ENCODE measurements around the gene RERGL.
"Not testable (repeated sequence)": the region's sequence is repeated elsewhere in the genome, so short reads cannot be mapped to it uniquely, and the experiment has no call there.

The RERGL gene, protein sequence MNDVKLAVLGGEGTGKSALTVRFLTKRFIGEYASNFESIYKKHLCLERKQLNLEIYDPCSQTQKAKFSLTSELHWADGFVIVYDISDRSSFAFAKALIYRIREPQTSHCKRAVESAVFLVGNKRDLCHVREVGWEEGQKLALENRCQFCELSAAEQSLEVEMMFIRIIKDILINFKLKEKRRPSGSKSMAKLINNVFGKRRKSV

GRCh38 chr12:18090093-18090492 is at the start of gene RERGL:
TSS of gene RERGL (minus strand) at chr12:18090193. CDS start at chr12:18090140, 53 bp downstream.
- DNase-seq = no peak

DNA sequence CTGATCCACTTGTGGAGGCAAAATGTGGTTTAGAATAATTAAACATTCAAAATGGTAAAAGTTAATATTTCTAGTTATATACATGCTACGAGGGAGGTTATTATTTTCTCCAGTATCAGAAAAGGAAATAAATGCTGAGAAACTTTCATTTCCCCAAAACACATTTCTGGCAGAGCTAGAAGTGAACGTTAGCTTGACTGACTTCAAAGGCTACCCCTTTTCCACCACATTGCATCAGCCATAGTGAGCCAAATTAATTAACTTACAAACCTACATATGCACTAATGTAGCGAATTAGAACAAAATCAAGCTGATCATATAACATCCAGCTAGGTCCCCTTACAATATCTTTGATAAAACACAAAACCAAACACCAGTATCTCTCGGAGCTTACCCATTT is 49.3 kb upstream of the RERGL start:
- no peak for DNase-seq

- no peak for DNase-seq
These were observed 45.5 kb upstream of the RERGL start for GRCh38 chr12:18135509-18135908.

- DNase-seq = no peak
These were observed 45.1 kb upstream of the RERGL start for GRCh38 chr12:18135086-18135485.

GRCh38 chr12:18130851-18131250 is 40.9 kb upstream of the RERGL start:
- no peak for DNase-seq

DNA sequence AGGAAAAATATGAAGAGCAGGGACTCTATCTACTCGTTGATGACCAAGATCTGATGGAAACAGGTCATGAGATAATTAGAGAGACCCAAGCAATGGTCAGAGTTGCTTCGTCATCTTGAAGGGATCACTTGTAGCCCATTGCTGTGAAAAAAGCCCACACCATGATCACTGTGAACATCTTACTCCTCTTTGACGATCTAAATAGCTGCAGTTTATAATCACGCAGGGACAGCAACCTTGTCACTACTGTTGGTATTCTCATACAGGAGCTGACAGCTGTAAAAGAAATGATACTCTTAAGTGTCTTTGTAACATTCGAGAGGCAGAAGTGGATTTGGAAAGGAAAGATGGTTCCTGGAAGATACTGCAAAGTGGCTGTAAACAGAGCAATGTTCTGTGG is 33.7 kb upstream of the RERGL start:
- no peak for DNase-seq

GRCh38 chr12:18120899-18121298 is 30.9 kb upstream of the RERGL start:
- DNase-seq = no peak

GRCh38 chr12:18108611-18109010 is 18.6 kb upstream of the RERGL start:
- DNase-seq = no peak

GRCh38 chr12:18103624-18104023 is 13.6 kb upstream of the RERGL start:
- DNase-seq = no peak

GRCh38 chr12:18101043-18101442 is 11.1 kb upstream of the RERGL start:
- DNase-seq = no peak

DNA sequence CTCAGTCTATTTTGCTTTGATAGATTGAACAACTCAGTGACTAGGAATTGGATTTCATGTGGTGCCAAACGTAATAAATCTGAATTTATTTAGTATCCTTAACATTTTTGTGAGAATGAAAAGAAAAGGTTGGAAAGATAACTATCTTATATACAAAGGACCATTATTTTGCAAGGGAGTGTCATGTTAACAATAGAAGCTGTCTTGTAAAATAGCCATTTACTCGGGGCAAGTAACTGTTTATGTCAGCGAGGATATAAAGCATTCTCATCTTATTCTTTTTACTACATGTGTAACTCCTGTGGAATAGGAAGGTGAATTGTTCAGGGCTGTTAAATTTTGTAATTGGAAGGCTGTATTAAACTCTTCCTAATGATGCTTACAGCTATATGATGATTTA is 5.9 kb downstream of the RERGL start:
- no peak for DNase-seq

GRCh38 chr12:18079541-18080246 is 10.3 kb downstream of the RERGL start:
- no peak for DNase-seq

DNA sequence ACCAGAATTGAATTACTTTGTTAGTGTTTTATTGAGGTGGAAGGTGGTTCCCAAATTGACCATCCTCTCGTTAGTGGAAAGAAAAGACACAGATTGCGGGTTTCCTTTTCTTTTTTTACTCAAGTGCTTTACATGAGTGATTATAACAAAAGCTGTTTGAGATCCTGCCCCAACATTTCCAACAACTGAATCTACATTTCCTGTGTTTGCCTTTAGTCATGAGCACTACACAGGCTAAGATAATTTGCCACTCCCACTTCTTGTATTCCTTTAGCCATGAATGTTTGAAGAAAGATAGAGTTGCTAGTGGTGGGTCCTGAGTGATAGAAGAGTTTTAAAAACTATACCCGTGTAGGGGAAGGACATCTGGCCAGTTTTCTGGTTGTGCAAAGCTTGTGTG is 16.0 kb downstream of the RERGL start:
- DNase-seq = no peak

DNA sequence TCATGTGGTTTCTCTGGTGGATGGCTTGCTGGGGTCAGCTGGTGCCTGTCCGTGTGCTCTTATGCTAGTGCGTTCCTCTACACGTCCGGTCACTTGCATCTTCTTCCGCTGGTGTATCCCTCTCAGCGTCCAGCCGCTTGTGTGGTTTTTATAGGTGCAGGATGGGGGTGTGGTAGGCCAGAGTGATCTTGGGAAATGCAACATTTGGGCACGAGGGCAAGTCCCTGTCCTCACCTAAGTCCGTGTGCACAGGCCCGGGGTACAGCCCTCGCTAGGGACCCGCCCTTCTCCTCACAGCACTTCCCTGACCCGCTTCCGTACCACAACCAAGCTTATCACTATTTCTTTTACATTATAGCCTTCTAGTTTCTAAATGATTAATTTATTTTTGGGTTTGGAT is 17.3 kb downstream of the RERGL start:
- DNase-seq = no peak

DNA sequence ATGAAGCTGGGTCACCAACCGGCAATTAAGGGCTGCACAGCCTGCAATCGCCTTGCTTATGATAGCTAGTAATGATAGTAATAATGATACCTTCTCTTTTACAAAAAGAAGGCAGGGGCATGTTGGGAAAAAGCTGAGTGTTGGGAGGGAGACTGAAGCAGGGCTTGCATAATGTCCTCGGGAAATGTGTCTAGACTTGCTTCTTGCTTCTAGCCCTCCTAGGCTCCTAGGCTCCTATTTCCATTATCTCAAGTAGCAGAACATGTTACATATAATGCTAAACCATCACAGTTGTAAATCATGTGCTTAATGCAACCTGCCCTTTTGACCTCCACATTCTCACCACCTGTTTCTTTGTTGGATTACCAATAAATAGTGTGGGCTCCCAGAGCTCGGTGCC is 18.7 kb downstream of the RERGL start:
- no peak for DNase-seq

- no peak for DNase-seq
These were observed 21.6 kb downstream of the RERGL start for GRCh38 chr12:18068355-18068754.

GRCh38 chr12:18066666-18067065 is 23.3 kb downstream of the RERGL start:
- DNase-seq = no peak

DNA sequence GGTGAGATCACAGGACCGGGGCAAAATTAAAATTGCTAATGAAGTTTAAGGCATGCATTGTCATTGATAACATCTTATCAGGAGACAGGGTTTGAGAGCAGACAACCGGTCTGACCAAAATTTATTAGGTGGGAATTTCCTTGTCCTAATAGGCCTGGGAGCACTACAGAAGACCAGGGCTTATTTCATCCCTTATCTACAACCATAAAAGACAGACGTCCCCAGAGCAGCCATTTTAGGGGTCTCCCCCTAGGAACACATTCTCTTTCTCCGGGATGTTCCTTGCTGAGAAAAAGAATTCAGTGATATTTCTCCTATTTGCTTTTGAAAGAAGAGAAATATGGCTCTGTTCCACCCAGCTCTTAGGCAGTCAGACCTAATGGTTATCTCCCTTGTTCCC is 27.1 kb downstream of the RERGL start:
- not testable (repeated sequence) for DNase-seq

DNA sequence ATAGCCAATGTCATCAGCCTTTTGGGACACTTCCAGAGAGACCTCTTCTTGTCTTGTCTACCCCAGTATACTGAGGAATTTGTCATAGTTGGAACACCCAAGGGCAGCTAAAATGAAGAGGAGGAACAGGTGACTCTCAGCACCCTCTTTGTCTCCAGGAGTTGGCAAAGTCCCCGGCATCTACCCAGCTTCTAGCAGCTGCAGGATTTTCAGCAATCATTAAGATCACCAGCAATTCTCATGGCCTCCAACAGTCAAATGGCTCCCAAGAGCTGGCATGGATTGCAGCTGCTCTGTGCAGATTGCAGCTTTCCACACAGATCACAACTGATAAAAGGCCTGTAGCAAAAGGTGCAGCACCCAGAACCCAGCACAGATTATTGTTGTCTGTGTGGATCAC is 32.9 kb downstream of the RERGL start:
- no peak for DNase-seq

GRCh38 chr12:18054925-18055619 is 34.9 kb downstream of the RERGL start:
- no peak for DNase-seq

DNA sequence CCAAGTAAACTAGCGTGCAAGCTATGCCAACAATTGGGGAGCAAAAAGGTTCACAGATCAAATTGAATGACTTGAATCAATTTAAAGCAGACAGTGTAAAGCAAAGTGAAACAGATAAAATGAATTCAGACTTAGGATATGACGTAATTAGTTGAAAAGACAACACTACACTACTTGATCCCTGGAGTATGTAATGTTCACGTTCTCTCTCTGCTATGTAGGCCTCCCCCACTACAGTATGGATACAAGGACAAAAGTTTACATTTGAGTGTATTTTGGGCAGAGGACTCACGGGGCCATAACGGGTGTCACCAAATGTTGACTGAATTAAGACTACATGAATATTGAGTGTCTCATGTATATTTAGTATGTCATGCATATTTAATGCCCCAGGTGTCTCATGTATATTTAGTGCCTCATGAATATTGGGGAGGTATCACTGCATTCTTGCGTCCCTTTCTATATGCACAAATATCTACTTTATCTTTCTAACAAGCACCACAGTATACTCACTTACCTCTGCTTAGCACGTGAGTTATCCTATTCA is 44.5 kb downstream of the RERGL start:
- DNase-seq = no peak

- not testable (repeated sequence) for DNase-seq
These were observed 49.8 kb downstream of the RERGL start for GRCh38 chr12:18040060-18040742.

Measured in activated CD4-positive, alpha-beta T cell treated with anti-CD3 and anti-CD28 coated beads, Interleukin-2, amount 50 U/mL, for 16 hours (primary cell).